Natural killer cell (primary cell): ENCODE results near the gene GRM1. TPM values are rescaled to one million over a fixed set of nuclear protein-coding genes. Genes with fewer than 3 reads are reported as not detected.
"Not testable (repeated sequence)": the region's sequence is repeated elsewhere in the genome, so short reads cannot be mapped to it uniquely, and the experiment has no call there.

Source experiments
- ATAC-seq, 3 donors: fragments of 150-1000 bp in 2 of 3; fragments of 200-7000 bp in 1 of 3; cut with Tn5 transposase; 1 replicate in 1 of 3; 2 replicates in 2 of 3; pipeline ENCODE4 v1.10.0; 2021; ENCODE audit warnings: mild to moderate bottlenecking in 2 of 3, moderate library complexity in 2 of 3
- DNase-seq, 2 donors: peaks; one replicate each; pipeline versions ENCODE4 v3.0.0 to v3.0.0-alpha.2; 2013 to 2021; ENCODE audit warnings: mixed read lengths in 1 of 2
- H3K27ac ChIP-seq: one replicate; pipeline ENCODE4 v1.5.1; 2013; ENCODE audit warnings: mild to moderate bottlenecking, low read length
- H3K27me3 ChIP-seq: one replicate; pipeline ENCODE4 v1.6.1; 2013; ENCODE audit warnings: low read length; ENCODE audit not compliant: control insufficient read depth, insufficient read depth
- H3K36me3 ChIP-seq: one replicate; pipeline ENCODE4 v1.6.1; 2013; ENCODE audit warnings: low read length; ENCODE audit not compliant: control insufficient read depth, insufficient read depth
- H3K4me1 ChIP-seq: one replicate; pipeline ENCODE4 v1.6.1; 2013; ENCODE audit warnings: low read length; ENCODE audit not compliant: control insufficient read depth, insufficient read depth
- H3K4me3 ChIP-seq: one replicate; pipeline ENCODE4 v1.5.1; 2013; ENCODE audit warnings: low read length
- H3K9me3 ChIP-seq: one replicate; pipeline ENCODE4 v1.6.1; 2013; ENCODE audit warnings: low read length; ENCODE audit not compliant: control insufficient read depth, insufficient read depth
- H3K27ac Mint-ChIP-seq, 2 donors: one replicate each; pipeline ENCODE4 v1.8.0; 2022; ENCODE audit warnings: mild to moderate bottlenecking in 2 of 2, mixed read lengths in 2 of 2, moderate library complexity in 1 of 2
- H3K27me3 Mint-ChIP-seq, 2 donors: one replicate each; pipeline ENCODE4 v1.8.0; 2022; ENCODE audit warnings: low read depth in 2 of 2, mixed read lengths in 2 of 2
- H3K36me3 Mint-ChIP-seq: one replicate; pipeline ENCODE4 v1.8.0; 2022; ENCODE audit warnings: mixed read lengths
- H3K4me1 Mint-ChIP-seq, 2 donors: one replicate each; pipeline ENCODE4 v1.8.0; 2022; ENCODE audit warnings: mixed read lengths in 2 of 2
- H3K4me3 Mint-ChIP-seq: one replicate; pipeline ENCODE4 v1.8.0; 2022; ENCODE audit warnings: mild to moderate bottlenecking, moderate library complexity, mixed read lengths
- H3K9me3 Mint-ChIP-seq, 2 donors: one replicate each; pipeline ENCODE4 v1.8.0; 2022; ENCODE audit warnings: mixed read lengths in 2 of 2
- WGBS: methylation state at CpG from one replicate; pipeline ENCODE4 v1.1.7; 2013; ENCODE audit warnings: missing lambda C conversion rate; ENCODE audit not compliant: insufficient coverage; 5-methylcytosine and 5-hydroxymethylcytosine counted together
- intact Hi-C: fragments of 100-400 bp; cut with micrococcal nuclease; formaldehyde crosslinking; loops from one replicate; pipeline ENCODE4 v1.14.2; 2022
- total RNA-seq, 4 donors: library from RNA; stranded (reverse); fragments of 120-200 nt in 1 of 4; gene quantifications; one replicate each; pipeline versions ENCODE4 v1.2.3 to v1.2.4, GENCODE V29; 2013 to 2022
- TF ChIP-seq, protein P1 (sequence below): fragments of 200-600 bp; IDR thresholded peaks from one replicate; pipeline ENCODE4 v1.8.0; 2022; ENCODE audit warnings: antibody characterized with exemption

GRM1 gene
- total RNA-seq, 3 donors from 2014 or later (not counting 1 experiment from before 2014, with no cell fraction given), result not detected

DNA sequence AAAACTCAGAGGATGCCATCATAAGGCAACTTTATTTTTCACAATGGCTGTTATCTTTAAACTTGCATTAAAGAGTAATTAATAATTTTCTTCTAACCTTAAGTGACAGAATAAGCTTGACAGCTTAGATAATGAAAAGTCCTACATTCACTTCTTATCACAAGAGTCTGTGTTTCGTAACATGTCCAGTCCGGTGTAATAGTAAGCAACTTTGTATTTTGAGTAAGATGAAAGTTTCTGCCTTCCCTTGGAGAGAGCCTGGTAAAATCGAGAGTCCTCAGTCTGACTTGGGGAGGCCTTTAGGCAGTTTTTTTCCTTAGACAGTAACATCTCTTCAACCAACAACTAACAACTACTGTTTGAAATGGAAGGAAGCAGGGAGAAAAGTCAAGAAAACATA lies 195.6 kb downstream of the GRM1 start:
- H3K9me3 ChIP-seq, result no peaks in the 10 kb centered on the region
- H3K4me1 Mint-ChIP-seq, result no peaks in the 10 kb centered on the region
- no CpG with 5 or more reads among the region's 3 CpGs for WGBS
- H3K27ac Mint-ChIP-seq, result no peak overlapping the region
- no peaks in the 10 kb centered on the region for H3K36me3 ChIP-seq
- H3K27me3 ChIP-seq, result no peaks in the 10 kb centered on the region
- intact Hi-C loops, result no loop called here
- no peaks in the 10 kb centered on the region for H3K4me1 ChIP-seq
- H3K27ac ChIP-seq, result no peak overlapping the region
- H3K27me3 Mint-ChIP-seq, result no peaks in the 10 kb centered on the region
- ATAC-seq (no peak), DNase-seq (no peak)
- no peak overlapping the region for H3K4me3 ChIP-seq
- peaks cover 7% of the 10 kb centered on the region for H3K36me3 Mint-ChIP-seq
- TF ChIP-seq, protein P1, sequence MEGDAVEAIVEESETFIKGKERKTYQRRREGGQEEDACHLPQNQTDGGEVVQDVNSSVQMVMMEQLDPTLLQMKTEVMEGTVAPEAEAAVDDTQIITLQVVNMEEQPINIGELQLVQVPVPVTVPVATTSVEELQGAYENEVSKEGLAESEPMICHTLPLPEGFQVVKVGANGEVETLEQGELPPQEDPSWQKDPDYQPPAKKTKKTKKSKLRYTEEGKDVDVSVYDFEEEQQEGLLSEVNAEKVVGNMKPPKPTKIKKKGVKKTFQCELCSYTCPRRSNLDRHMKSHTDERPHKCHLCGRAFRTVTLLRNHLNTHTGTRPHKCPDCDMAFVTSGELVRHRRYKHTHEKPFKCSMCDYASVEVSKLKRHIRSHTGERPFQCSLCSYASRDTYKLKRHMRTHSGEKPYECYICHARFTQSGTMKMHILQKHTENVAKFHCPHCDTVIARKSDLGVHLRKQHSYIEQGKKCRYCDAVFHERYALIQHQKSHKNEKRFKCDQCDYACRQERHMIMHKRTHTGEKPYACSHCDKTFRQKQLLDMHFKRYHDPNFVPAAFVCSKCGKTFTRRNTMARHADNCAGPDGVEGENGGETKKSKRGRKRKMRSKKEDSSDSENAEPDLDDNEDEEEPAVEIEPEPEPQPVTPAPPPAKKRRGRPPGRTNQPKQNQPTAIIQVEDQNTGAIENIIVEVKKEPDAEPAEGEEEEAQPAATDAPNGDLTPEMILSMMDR, result no peak
- no peak overlapping the region for H3K4me3 Mint-ChIP-seq
- H3K9me3 Mint-ChIP-seq, result peaks cover 5 to 6% of the 10 kb centered on the region in 2 donors

- ATAC-seq, result no peak
Measured at GRCh38 chr6:146224988-146225387, 196.1 kb downstream of the GRM1 start.

DNA sequence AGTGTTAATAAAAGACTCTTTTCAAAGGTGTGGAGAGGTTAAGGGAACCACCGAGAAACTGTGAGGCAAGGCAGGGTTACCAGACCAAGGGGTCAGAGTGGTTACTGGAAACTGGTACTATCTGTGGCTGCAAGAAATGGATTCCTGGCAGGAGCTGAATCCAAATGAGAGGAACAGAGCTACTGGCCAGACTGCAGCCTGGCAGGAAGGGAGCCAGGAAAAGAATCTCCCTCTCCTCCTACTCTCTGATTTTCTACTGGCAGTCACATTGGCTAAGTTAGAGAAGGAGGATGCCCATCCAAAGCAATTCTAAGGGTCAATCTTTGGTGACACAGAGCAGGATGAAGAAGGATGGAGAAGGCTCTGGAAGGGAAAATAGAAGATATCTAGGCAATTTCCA lies 211.5 kb downstream of the GRM1 start:
- H3K9me3 ChIP-seq, result no peaks in the 10 kb centered on the region
- no peaks in the 10 kb centered on the region for H3K4me1 Mint-ChIP-seq
- H3K4me3 ChIP-seq, result no peak overlapping the region
- H3K4me3 Mint-ChIP-seq, result no peak overlapping the region
- no peak overlapping the region for H3K27ac ChIP-seq
- ATAC-seq (no peak), DNase-seq (no peak)
- TF ChIP-seq, protein P1, result no peak
- H3K36me3 ChIP-seq, result no peaks in the 10 kb centered on the region
- no peaks in the 10 kb centered on the region for H3K4me1 ChIP-seq
- no peak overlapping the region for H3K27ac Mint-ChIP-seq
- peaks cover 7 to 12% of the 10 kb centered on the region in 2 donors for H3K9me3 Mint-ChIP-seq
- H3K27me3 Mint-ChIP-seq, result no peaks in the 10 kb centered on the region
- H3K27me3 ChIP-seq, result no peaks in the 10 kb centered on the region
- WGBS, result 97% methylated on average over 1 of the region's 1 CpG
- no peaks in the 10 kb centered on the region for H3K36me3 Mint-ChIP-seq
- intact Hi-C loops, result no loop called here

More at GRCh38 chr6:146224988-146225387, 196.1 kb downstream of the GRM1 start:
- no peak for DNase-seq
- Histone ChIP-seq H3K27me3 (no peaks in the 10 kb centered on the region), H3K9me3 (no peaks in the 10 kb centered on the region), H3K27ac (no peak overlapping the region), H3K4me3 (no peak overlapping the region), H3K4me1 (no peaks in the 10 kb centered on the region), H3K36me3 (no peaks in the 10 kb centered on the region)
- whole genome bisulfite sequencing, result 86% methylated on average over 5 of the region's 5 CpGs
- peaks cover 7% of the 10 kb centered on the region for H3K36me3 Mint-ChIP-seq
- no peak overlapping the region for H3K4me3 Mint-ChIP-seq
- no peaks in the 10 kb centered on the region for H3K27me3 Mint-ChIP-seq
- no peak overlapping the region for H3K27ac Mint-ChIP-seq
- H3K4me1 Mint-ChIP-seq, result no peaks in the 10 kb centered on the region
- intact Hi-C loops, result no loop called here
- peaks cover 5 to 6% of the 10 kb centered on the region in 2 donors for H3K9me3 Mint-ChIP-seq
- TF ChIP-seq, protein P1, result no peak

- ATAC-seq (no peak), DNase-seq (no peak)
- Histone ChIP-seq H3K27me3 (no peaks in the 10 kb centered on the region), H3K4me3 (no peak overlapping the region), H3K9me3 (no peaks in the 10 kb centered on the region), H3K36me3 (no peaks in the 10 kb centered on the region), H3K4me1 (no peaks in the 10 kb centered on the region), H3K27ac (no peak overlapping the region)
- H3K4me1 Mint-ChIP-seq, result no peaks in the 10 kb centered on the region
- H3K4me3 Mint-ChIP-seq, result no peak overlapping the region
- no peak overlapping the region for H3K27ac Mint-ChIP-seq
- intact Hi-C loops, result no loop called here
- no peaks in the 10 kb centered on the region for H3K36me3 Mint-ChIP-seq
- no peaks in the 10 kb centered on the region for H3K27me3 Mint-ChIP-seq
- WGBS, result 95% methylated on average over 2 of the region's 2 CpGs
- TF ChIP-seq, protein P1, result no peak
- peaks cover 5 to 12% of the 10 kb centered on the region in 2 donors for H3K9me3 Mint-ChIP-seq
Measured at GRCh38 chr6:146240807-146241206, 211.9 kb downstream of the GRM1 start.

GRCh38 chr6:146243646-146244045 lies 214.8 kb downstream of the GRM1 start:
- H3K36me3 ChIP-seq, H3K27me3 ChIP-seq, H3K4me3 ChIP-seq, ATAC-seq, H3K36me3 Mint-ChIP-seq, DNase-seq, H3K4me3 Mint-ChIP-seq, H3K27ac ChIP-seq, H3K27ac Mint-ChIP-seq, H3K9me3 ChIP-seq, H3K4me1 Mint-ChIP-seq, H3K27me3 Mint-ChIP-seq, intact Hi-C loops, H3K4me1 ChIP-seq: not testable (repeated sequence)
- 88% methylated on average over 4 of the region's 5 CpGs for WGBS
- H3K9me3 Mint-ChIP-seq, result peaks cover 10 to 14% of the 10 kb centered on the region in 2 donors
